Activated CD8-positive, alpha-beta memory T cell treated with anti-CD3 and anti-CD28 coated beads for 36 hours (primary cell): Measurements from ENCODE around the gene PKP2. TPM values are rescaled to one million over a fixed set of nuclear protein-coding genes. Genes with fewer than 3 reads are reported as not detected.

ENCODE experiments used
- CTCF ChIA-PET: fragments of 350-600 bp; sonication (Branson Sonifier 250); formaldehyde crosslinking; loops from one replicate; lab custom pipeline; 2021; ENCODE audit warnings: antibody characterized with exemption; lab: Charles Lee
- POLR2A ChIA-PET: fragments of 350-600 bp; sonication (Branson Sonifier 250); formaldehyde crosslinking; loops from one replicate; lab custom pipeline; 2021; ENCODE audit warnings: antibody characterized with exemption; lab: Charles Lee
- total RNA-seq, 2 experiments: library from RNA; stranded (reverse); gene quantifications; one replicate each; pipeline ENCODE4 v1.2.3, GENCODE V29; 2021

PKP2 gene
- total RNA-seq, 2 experiments from 2014 or later, result 0.08 to 0.19 TPM

DNA sequence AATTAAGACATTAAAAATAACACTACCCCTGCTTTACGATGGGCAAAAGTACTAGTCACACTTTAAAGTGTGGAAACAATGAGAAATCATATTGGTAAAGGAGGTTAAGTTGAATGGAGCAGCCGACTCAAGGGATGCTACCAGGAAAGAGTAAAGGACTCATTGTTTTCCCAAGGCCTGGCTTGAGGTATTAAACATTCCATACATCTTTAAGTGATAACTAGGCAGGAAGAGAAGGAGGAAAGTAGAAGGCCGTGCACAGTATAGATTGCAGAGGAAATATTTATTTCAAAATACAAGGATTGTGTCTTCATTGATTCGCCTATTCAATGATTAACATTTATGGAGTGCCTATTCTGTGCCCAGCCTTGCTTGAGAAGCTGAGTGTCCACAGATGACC is 120.3 kb downstream of the PKP2 start:
- ChIA-PET POLR2A (no interaction called here), CTCF (no interaction called here)

DNA sequence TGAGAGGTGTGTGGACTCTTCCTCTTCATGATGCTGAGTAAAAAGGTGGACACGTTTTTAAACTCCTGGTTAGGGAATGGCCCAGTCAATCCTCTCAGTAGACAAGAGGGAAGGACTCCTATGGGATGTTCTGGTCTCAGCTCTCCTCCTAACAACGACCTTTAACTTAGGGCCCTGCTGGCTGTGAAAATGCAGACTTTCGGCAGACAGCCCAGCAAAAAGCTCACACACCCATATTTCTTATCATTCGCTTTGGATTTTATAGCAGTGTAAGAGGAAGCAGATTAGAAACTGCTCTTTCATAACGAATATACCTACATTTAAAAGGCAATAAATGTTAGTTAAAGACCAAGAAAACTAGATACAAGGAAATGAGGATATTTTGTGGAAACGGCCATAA is 122.9 kb downstream of the PKP2 start:
- ChIA-PET CTCF (interaction anchor here (0.7 kb wide), 1 partner anchor 65 kb away, joined by 4 read pairs; no protein-coding TSS in a partner anchor), POLR2A (no interaction called here)

DNA sequence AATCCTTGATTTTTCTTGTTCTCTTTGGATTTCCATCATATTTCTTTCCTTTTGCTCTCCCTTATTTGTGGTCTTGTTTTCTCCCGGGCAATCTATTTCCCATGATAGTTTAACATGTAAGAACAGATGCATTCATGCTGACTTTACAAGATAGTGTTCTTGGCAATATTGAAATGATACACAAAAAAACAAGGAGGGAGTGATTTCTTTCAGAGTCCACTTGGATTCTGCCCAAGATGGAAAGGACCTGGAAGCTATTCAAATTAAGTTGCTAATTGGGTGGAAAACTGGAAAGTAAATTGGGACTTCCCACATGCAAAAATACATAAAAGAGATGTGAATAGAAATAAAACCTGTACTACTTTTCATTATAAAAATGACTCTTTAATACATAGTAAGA is 126.4 kb downstream of the PKP2 start:
- ChIA-PET POLR2A (no interaction called here), CTCF (interaction anchor here (0.6 kb wide), 1 partner anchor 184 kb away, joined by 4 read pairs; no protein-coding TSS in a partner anchor)

DNA sequence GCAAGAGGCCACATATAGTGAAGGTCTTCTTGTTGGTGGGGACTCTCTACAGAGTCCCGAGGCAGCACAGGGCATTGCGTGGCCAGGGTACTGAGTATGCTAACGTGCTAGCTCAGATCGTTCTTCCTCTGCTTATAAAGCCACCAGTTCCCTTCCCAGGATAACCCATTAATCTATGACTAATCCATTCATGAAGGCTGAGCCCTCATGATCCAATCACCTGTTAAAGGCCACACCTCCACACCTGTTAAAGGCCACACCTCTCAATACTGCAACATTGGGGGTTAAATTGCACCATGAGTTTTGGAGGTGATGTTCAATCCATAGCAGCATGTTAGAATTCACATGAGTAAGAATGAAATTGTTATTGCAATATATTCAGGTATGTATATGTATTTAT is 128.1 kb downstream of the PKP2 start:
- POLR2A ChIA-PET, result no interaction called here
- CTCF ChIA-PET, result no interaction called here

DNA sequence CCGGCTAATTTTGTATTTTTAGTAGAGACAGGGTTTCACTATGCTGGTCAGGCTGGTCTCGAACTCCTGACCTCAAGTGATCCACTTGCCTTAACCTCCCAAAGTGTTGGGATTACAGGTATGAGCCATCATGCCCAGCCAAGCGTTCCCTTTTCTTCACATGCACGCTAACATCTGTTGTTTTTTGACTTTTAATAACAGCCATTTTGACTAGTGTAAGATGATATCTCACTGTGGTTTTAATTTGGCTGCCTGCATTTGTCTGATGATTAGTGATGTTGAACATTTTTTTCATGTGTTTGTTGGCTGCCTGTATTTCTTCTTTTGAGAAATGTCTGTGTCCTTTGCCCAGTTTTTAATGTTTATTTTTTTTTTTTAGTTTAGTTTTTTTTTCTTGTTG is 130.7 kb downstream of the PKP2 start:
- CTCF ChIA-PET, result no interaction called here
- POLR2A ChIA-PET, result no interaction called here

DNA sequence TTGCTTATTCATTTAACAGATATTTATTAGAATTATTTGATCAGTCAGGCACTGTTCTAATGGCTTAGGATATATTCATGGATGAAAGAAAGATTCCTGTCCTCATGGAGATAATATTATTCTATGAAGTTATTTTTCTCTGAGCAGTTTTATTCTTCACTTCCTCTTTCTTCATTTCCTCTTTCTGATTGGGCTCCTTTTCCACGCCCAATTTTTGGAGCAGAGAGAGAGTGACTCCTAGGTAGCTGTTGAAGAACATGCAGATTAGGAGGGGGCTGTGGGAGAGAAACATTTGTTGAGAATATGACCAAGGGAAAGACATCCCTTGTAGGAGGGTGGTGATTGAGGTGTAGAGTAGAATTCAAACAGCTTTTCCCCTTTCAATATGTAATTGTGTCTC is 134.9 kb downstream of the PKP2 start:
- CTCF ChIA-PET, result no interaction called here
- POLR2A ChIA-PET, result no interaction called here

DNA sequence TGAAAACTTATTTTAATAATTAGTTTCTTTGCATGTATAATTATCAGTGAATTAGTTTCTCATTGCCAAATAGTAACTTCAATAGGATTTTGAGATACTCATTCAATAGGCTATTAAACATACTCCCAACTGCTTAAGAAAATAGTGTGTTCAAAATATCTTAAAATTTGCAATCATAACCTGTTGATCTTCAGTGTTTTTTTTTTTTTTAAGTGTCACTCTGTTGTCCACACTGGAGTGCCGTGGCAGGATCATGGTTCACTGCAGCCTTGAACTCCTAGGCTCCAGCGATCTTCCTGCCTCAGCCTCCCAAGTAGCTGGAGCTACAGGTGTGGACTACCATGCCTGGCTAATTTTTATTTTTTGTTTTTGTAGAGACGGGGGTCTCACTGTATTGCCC is 139.4 kb downstream of the PKP2 start:
- CTCF ChIA-PET, result interaction anchor here (1.0 to 3.6 kb wide), 3 partner anchors 348 to 1431 kb away, joined by 4 to 16 read pairs (median 5); partner anchors contain the start of gene ALG10
- POLR2A ChIA-PET, result no interaction called here

DNA sequence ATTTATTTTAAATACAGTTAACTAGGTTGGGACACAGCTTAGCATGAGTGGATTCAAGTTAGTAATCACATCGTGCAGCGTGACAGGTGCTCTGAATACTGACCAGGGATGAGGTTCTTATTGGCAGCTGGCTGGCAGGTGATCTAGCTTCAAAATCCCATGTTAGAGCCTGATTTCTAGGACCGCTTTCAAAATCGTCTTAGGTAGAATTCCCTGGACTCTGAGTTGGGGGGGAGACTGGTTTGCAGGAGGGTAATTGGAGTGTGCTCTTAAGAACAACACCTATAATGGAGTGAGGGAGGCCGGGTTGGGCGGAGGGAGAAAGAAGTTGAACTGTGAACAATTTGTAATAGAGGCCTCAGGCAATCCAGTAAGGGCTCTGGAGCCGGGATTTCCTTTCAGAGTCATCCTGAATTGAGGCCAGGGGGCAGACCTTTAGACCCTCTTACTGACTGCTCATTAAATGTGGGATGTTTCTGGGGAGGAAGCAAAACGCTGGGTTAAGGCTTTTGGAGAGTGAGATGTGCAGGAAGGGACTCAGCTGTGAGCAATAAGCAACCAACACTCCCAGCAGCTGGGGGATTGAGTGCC is 140.0 kb downstream of the PKP2 start:
- ChIA-PET POLR2A (interaction anchor here (1.8 kb wide), 1 partner anchor 1265 kb away, joined by 34 read pairs; the partner anchor contains the start of gene ALG10), CTCF (interaction anchor here (1.0 to 3.6 kb wide), 7 partner anchors 78 to 1430 kb away, joined by 3 to 16 read pairs (median 4); partner anchors contain the start of genes ALG10 and DNM1L)

DNA sequence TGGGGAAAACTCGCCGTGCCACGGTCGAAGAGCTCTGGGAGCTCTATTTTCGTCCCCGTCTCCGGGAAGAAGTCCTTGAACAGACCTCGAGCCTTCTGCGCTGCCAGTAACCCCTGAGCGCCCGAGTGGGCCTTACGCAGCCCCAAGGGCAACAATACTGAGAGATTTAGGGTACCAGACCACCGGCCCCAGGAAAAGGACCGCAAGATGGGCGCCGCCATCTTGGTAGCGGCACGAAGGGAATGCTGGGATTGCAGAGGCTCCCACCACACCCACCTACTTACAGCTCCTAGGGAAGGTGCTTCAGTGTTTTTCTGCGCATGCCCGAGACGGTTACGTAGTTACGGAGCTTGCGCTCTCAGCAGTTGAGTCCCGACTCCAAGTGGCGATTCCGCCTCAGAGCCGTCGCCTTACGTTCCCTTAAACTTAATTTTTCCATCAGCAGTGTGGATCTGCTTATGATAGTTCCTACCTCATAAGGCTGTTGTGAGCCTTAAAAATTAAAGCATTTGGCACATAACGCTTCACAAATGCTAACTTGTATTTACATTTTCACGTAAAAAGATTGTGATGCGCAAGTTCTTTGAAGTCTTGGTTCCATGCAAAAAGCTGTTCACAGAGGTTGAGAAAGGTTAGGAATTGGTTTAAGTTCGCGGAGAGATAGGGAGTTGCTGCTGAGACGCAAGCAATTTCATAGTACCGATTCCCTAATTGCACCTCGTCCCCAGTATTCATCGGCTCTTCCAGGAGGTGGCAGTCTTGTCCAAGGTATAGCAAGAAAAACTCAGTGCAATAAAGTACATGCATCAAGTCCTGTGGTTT is 140.7 kb downstream of the PKP2 start, which contains the start of gene YARS2:
Gene YARS2, minus strand, starts transcription at position 244 of the 822 bp plus-strand sequence. Its CDS starts 23 bp downstream, at position 221.
- ChIA-PET POLR2A (interaction anchor here (0.6 to 1.8 kb wide), 2 partner anchors 1096 to 1266 kb away, joined by 3 to 34 read pairs; partner anchors contain the start of genes ALG10 and ETFBKMT), CTCF (interaction anchor here (0.7 to 3.6 kb wide), 13 partner anchors 10 to 1429 kb away, joined by 3 to 16 read pairs (median 4); partner anchors contain the start of genes ALG10 and DNM1L)

DNA sequence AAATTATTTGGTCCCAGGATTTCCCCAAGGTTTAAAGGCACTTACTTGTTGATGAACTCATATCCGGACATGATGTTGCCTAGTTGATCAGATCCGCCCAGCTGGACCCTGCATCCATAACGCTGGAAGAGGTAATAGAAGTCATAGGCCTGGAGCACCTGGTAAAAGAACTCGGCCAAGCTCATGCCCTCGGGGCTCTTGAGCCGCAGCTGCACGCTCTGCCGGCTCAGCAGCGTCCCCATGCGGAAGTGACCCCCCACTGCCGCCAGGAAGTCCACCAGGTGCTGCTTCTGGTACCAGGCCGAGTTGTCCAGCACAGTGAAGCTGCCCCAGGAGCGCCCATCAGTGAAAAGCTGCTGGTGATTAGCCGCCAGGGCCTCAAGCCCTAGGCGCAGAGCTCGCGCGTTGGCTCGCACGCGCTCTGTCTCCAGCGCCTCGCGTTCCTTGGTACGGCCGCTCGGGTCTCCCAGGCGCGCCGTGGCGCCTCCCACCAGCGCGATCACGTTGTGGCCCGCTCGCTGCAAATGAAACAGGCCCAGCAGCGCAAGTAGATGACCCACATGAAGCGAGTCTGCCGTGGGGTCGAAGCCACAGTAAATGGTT is 141.4 kb downstream of the PKP2 start:
- ChIA-PET CTCF (interaction anchor here (0.5 to 3.6 kb wide), 19 partner anchors 10 to 1282 kb away, joined by 3 to 16 read pairs (median 4); partner anchors contain the start of genes ALG10 and DNM1L), POLR2A (interaction anchor here (0.6 to 1.8 kb wide), 4 partner anchors 13 to 1267 kb away, joined by 3 to 34 read pairs (median 4); partner anchors contain the start of genes ALG10 and ETFBKMT)

DNA sequence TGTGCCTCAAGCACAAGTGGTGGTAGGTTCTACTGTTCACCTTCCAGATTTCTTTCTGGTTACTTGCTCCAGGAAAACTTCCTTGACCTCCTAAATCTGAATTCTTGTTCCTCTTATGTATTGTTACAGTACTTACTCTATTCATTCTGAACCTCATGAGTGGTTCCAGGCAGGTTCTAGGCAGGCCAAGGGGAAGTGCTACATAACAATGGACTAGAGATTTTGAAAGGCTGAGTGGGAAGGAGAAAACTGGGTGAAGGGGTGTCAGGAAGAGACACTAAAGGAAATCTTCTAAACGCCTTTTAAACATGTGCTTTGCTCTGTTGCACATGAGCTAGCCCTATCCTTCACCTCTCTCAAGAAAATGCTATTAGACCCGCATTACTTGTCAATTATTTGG is 142.5 kb downstream of the PKP2 start:
- POLR2A ChIA-PET, result interaction anchor here (0.6 to 0.9 kb wide), 5 partner anchors 12 to 793 kb away, joined by 3 to 10 read pairs (median 4); no protein-coding TSS in a partner anchor
- CTCF ChIA-PET, result interaction anchor here (1.2 to 3.6 kb wide), 5 partner anchors 18 to 1269 kb away, joined by 4 to 16 read pairs (median 4); partner anchors contain the start of gene ALG10

DNA sequence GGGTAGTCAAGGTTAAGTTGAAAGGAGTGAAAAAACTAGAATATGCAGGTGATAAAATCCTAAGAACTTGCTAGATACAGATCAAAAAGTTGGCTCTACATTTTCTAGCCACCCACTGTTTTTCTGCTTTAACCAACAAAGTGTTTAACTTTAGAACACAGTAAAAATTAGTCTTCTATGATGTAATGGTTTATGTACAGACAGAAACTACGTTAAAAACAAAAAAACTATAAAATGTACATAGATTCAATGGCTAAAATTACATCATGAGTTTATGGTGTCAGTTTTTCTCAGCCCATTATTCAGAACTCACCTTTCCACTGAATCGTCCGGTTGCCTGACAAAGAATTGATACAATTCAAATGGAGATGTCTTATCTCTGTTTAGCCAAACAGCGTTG is 143.0 kb downstream of the PKP2 start:
- CTCF ChIA-PET, result interaction anchor here (2.5 to 3.6 kb wide), 2 partner anchors 17 to 1269 kb away, joined by 7 to 16 read pairs; partner anchors contain the start of gene ALG10
- POLR2A ChIA-PET, result no interaction called here

DNA sequence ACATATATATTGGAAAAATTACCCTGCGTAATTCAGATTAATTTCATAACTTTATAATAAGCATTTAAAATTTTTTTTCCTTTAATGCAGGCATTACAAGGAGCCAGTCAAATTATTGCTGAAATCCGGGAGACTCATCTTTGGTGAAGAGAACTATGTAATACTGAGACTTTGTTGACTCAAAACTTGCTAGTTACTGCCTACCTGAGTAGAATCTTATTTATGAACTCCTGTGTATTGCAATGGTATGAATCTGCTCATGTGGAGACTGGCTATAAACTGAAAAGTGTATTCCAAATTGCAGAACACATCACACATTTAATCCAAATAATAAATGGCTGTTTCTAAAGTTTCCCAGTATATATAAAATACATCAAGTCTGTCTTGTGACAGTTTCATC is 153.3 kb downstream of the PKP2 start:
- ChIA-PET CTCF (interaction anchor here (0.6 to 1.2 kb wide), 2 partner anchors 12 to 209 kb away, joined by 3 to 5 read pairs; partner anchors contain the start of gene YARS2), POLR2A (interaction anchor here (0.5 kb wide), 1 partner anchor 1676 kb away, joined by 5 read pairs; no protein-coding TSS in a partner anchor)

DNA sequence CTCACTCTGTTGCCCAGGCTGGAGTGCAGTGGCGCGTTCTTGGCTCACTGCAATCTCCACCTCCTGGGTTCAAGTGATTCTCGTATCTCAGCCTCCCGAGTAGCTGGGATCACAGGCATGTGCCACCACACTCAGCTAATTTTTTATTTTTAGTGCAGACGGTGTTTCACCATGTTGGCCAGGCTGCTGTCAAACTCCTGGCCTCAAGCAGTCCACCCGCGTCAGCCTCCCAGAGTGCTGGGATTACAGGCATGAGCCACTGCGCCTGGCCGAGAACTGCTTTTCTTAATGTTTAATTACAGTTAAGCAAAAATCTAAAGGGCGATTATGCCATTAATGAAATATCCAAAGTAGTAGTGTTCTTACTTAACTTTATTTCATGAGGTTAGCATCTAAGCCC is 154.4 kb downstream of the PKP2 start:
- POLR2A ChIA-PET, result interaction anchor here (1.0 kb wide), 1 partner anchor 12 kb away, joined by 6 read pairs; no protein-coding TSS in a partner anchor
- CTCF ChIA-PET, result interaction anchor here (0.6 to 1.2 kb wide), 2 partner anchors 13 to 1468 kb away, joined by 3 to 5 read pairs; partner anchors contain the start of gene YARS2

Other genes starting within 250 kb of the PKP2 start
- gene DNM1L, start 217.5 kb downstream of the PKP2 start, total RNA-seq, result 10 to 100 TPM; 66.9 to 75.0 TPM
- 10 to 100 TPM; 28.6 to 37.4 TPM for gene YARS2, start 140.9 kb downstream of the PKP2 start, total RNA-seq